Activated B cell treated with CpG ODN at 0.5 μM for 24 hours (primary cell): ENCODE measurements around the gene IGF2BP1. TPM values are rescaled to one million over a fixed set of nuclear protein-coding genes. Genes with fewer than 3 reads are reported as not detected.

Experiments
- ATAC-seq: fragments of 200-7000 bp; cut with Tn5 transposase; one replicate; pipeline ENCODE4 v1.10.0; 2021; ENCODE audit warnings: low read depth, mild to moderate bottlenecking, moderate library complexity
- CTCF ChIA-PET: fragments of 350-600 bp; sonication (Branson Sonifier 250); formaldehyde crosslinking; loops from one replicate; lab custom pipeline; 2021; ENCODE audit warnings: antibody characterized with exemption; lab: Charles Lee
- POLR2A ChIA-PET: fragments of 350-600 bp; sonication (Branson Sonifier 250); formaldehyde crosslinking; loops from one replicate; lab custom pipeline; 2021; ENCODE audit warnings: antibody characterized with exemption; lab: Charles Lee
- DNase-seq: peaks from one replicate; pipeline ENCODE4 v3.0.0; 2022
- H3K27ac Mint-ChIP-seq: one replicate; pipeline ENCODE4 v1.8.0; 2020; ENCODE audit warnings: mixed read lengths
- H3K27me3 Mint-ChIP-seq: one replicate; pipeline ENCODE4 v1.8.0; 2021; ENCODE audit warnings: mixed read lengths
- H3K36me3 Mint-ChIP-seq: one replicate; pipeline ENCODE4 v1.8.0; 2021; ENCODE audit warnings: low read depth, mixed read lengths
- H3K4me1 Mint-ChIP-seq: one replicate; pipeline ENCODE4 v1.8.0; 2021; ENCODE audit warnings: mixed read lengths
- H3K4me3 Mint-ChIP-seq: one replicate; pipeline ENCODE4 v1.8.0; 2020; ENCODE audit warnings: mild to moderate bottlenecking, mixed read lengths
- H3K9me3 Mint-ChIP-seq: one replicate; pipeline ENCODE4 v1.8.0; 2020; ENCODE audit warnings: mixed read lengths
- intact Hi-C: fragments of 100-400 bp; cut with micrococcal nuclease; formaldehyde crosslinking; loops from one replicate; pipeline ENCODE4 v1.15.1; 2024
- total RNA-seq: library from RNA; stranded (reverse); gene quantifications from 2 replicates; pipeline ENCODE4 v1.2.3, GENCODE V29; 2022
- TF ChIP-seq, protein P1 (sequence below): fragments of 200-600 bp; IDR thresholded peaks from one replicate; pipeline ENCODE4 v1.8.0; 2022; ENCODE audit warnings: antibody characterized with exemption, mild to moderate bottlenecking

The IGF2BP1 gene
- total RNA-seq, 1 donor from 2014 or later, result 0.40 TPM

DNA sequence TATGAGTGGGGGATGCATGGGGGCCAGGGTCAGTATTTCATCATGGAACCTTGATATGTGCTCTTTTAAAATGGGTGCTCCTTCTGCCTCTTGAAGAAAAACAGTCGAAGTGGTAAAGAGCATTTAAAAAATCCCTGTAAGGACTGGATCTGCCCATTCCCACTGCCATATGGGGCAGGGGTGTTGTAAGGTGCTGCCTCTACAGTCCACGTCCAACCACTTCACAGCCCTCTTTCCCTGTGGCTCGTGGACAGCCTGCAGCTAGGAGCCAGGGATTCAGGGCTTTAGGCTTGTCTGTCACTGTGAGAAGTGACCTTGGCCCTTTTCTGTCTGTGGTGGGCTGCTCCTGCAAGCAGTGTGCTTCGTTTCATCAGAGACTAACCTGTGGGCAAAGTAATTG lies 44.3 kb downstream of the IGF2BP1 start:
- ChIA-PET CTCF (no interaction called here), POLR2A (no interaction called here)
- TF ChIP-seq, protein P1, sequence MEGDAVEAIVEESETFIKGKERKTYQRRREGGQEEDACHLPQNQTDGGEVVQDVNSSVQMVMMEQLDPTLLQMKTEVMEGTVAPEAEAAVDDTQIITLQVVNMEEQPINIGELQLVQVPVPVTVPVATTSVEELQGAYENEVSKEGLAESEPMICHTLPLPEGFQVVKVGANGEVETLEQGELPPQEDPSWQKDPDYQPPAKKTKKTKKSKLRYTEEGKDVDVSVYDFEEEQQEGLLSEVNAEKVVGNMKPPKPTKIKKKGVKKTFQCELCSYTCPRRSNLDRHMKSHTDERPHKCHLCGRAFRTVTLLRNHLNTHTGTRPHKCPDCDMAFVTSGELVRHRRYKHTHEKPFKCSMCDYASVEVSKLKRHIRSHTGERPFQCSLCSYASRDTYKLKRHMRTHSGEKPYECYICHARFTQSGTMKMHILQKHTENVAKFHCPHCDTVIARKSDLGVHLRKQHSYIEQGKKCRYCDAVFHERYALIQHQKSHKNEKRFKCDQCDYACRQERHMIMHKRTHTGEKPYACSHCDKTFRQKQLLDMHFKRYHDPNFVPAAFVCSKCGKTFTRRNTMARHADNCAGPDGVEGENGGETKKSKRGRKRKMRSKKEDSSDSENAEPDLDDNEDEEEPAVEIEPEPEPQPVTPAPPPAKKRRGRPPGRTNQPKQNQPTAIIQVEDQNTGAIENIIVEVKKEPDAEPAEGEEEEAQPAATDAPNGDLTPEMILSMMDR, result no peak
- Mint-ChIP-seq H3K9me3 (no peaks in the 10 kb centered on the region), H3K4me1 (no peaks in the 10 kb centered on the region), H3K27ac (no peak overlapping the region), H3K27me3 (peaks cover 3% of the 10 kb centered on the region), H3K36me3 (no peaks in the 10 kb centered on the region), H3K4me3 (no peak overlapping the region)
- DNase-seq (no peak), ATAC-seq (no peak)
- intact Hi-C loops, result no loop called here

DNA sequence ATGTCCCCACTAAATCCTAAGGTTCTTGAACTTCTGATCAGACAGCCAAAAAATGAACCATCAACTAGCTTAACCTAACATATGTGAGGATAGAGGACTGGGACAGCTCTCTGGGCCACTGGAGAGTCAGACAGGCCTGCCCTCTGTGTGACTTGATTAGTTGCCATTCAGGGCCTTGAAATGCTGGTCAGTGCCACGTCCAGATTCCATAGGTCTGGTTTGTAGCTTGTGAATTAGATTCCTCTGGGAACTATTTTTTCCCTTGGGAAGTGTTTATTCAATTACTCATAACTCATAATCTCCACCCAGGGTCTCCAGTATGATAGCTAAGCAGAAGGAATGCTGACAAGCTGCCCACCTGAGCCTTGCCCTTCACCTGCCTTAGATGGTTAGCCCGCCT lies 48.2 kb downstream of the IGF2BP1 start:
- no peaks in the 10 kb centered on the region for H3K36me3 Mint-ChIP-seq
- H3K27ac Mint-ChIP-seq, result no peak overlapping the region
- H3K27me3 Mint-ChIP-seq, result peaks cover 1% of the 10 kb centered on the region
- CTCF ChIA-PET, result no interaction called here
- DNase-seq (no peak), ATAC-seq (no peak)
- POLR2A ChIA-PET, result no interaction called here
- H3K4me3 Mint-ChIP-seq, result no peak overlapping the region
- intact Hi-C loops, result no loop called here
- H3K4me1 Mint-ChIP-seq, result no peaks in the 10 kb centered on the region
- TF ChIP-seq, protein P1, result no peak
- H3K9me3 Mint-ChIP-seq, result no peaks in the 10 kb centered on the region

DNA sequence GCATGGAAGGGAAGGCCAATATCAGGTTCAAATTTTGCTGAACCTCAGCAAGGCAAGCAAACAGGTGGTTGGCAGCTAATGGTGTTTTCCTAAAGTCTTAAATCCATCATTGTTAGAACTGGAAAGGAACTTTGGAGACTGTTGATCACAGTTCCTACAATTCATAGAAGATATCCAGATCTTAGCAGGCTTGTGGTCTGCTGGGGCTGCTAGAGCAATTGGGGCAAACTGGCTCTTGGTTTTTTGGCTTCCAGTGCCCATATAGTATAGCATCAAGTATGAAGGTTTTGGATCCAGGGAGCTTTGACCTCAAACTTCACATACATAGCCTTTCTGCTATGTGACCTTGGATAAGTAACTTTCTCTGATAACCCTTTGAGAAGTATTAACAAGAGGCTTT lies 49.7 kb downstream of the IGF2BP1 start:
- Mint-ChIP-seq H3K4me1 (no peaks in the 10 kb centered on the region), H3K36me3 (no peaks in the 10 kb centered on the region), H3K27ac (no peak overlapping the region), H3K4me3 (no peak overlapping the region), H3K27me3 (no peaks in the 10 kb centered on the region), H3K9me3 (no peaks in the 10 kb centered on the region)
- ChIA-PET CTCF (no interaction called here), POLR2A (no interaction called here)
- ATAC-seq, result no peak
- TF ChIP-seq, protein P1, result no peak
- intact Hi-C loops, result no loop called here
- DNase-seq, result no peak

DNA sequence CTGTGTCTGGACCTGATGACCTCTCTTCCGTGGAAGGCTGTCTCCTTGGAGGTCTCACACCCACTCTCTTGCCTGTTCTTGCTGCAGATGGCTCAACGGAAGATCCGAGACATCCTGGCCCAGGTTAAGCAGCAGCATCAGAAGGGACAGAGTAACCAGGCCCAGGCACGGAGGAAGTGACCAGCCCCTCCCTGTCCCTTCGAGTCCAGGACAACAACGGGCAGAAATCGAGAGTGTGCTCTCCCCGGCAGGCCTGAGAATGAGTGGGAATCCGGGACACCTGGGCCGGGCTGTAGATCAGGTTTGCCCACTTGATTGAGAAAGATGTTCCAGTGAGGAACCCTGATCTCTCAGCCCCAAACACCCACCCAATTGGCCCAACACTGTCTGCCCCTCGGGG lies 52.1 kb downstream of the IGF2BP1 start:
- H3K9me3 Mint-ChIP-seq, result no peaks in the 10 kb centered on the region
- H3K36me3 Mint-ChIP-seq, result no peaks in the 10 kb centered on the region
- no peak for DNase-seq
- no peak overlapping the region for H3K4me3 Mint-ChIP-seq
- TF ChIP-seq, protein P1, result no peak
- POLR2A ChIA-PET, result no interaction called here
- no peaks in the 10 kb centered on the region for H3K27me3 Mint-ChIP-seq
- CTCF ChIA-PET, result no interaction called here
- ATAC-seq, result no peak
- no peaks in the 10 kb centered on the region for H3K4me1 Mint-ChIP-seq
- intact Hi-C loops, result no loop called here
- H3K27ac Mint-ChIP-seq, result no peak overlapping the region

DNA sequence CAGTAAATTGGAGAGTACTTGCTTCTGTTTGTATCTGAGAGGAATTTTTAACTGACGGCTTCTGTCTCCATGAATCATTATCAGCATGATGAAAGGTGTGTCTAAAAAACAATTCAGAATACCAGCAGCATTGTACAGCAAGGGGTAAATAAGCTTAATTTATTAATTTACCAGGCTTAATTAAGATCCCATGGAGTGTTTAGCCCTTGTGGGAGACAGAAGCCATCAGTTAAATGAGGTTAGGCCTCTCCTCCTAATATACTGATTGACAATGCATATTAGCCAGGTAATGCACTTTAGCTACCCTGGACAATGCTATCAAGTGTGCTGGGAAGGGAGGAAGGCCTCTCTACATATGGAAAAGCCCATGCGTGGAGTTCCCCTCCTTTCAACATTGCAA lies 53.4 kb downstream of the IGF2BP1 start:
- no peak overlapping the region for H3K27ac Mint-ChIP-seq
- no peaks in the 10 kb centered on the region for H3K9me3 Mint-ChIP-seq
- intact Hi-C loops, result no loop called here
- ChIA-PET CTCF (no interaction called here), POLR2A (interaction anchor here (0.5 to 0.6 kb wide), 2 partner anchors 148 to 355 kb away, joined by 3 to 8 read pairs; no protein-coding TSS in a partner anchor)
- DNase-seq (no peak), ATAC-seq (no peak)
- H3K27me3 Mint-ChIP-seq, result peaks cover 2% of the 10 kb centered on the region
- TF ChIP-seq, protein P1, result no peak
- H3K4me3 Mint-ChIP-seq, result no peak overlapping the region
- H3K36me3 Mint-ChIP-seq, result no peaks in the 10 kb centered on the region
- H3K4me1 Mint-ChIP-seq, result no peaks in the 10 kb centered on the region
